Tibial nerve (tissue), 4 donors: ENCODE measurements around the gene DRC1. TPM values are rescaled to one million over a fixed set of nuclear protein-coding genes. Genes with fewer than 3 reads are reported as not detected.

ENCODE experiments used
- DNase-seq, 2 donors: peaks; one replicate each; pipeline ENCODE4 v3.0.0-alpha.2; 2019; ENCODE audit warnings: low spot score in 2 of 2
- H3K27ac ChIP-seq, 4 donors: fragments of 200-600 bp; sonication (generic) in 3 of 4; one replicate each; pipeline ENCODE4 v1.5.1; 2017 to 2019; ENCODE audit warnings: mild to moderate bottlenecking in 1 of 4
- H3K27me3 ChIP-seq, 2 donors: fragments of 200-600 bp; sonication (generic) in 1 of 2; one replicate each; pipeline versions ENCODE4 v1.5.1 to v1.6.0; 2017 to 2019
- H3K36me3 ChIP-seq, 3 donors: fragments of 200-600 bp; sonication (generic); one replicate each; pipeline ENCODE4 v1.5.1; 2018 to 2019
- H3K4me1 ChIP-seq, 4 donors: fragments of 200-600 bp; sonication (generic) in 3 of 4; one replicate each; pipeline ENCODE4 v1.5.1; 2017 to 2019
- H3K4me3 ChIP-seq, 4 donors: fragments of 200-600 bp; sonication (generic) in 3 of 4; one replicate each; pipeline ENCODE4 v1.5.1; 2017 to 2019; ENCODE audit warnings: mild to moderate bottlenecking in 1 of 4, moderate library complexity in 1 of 4
- H3K9me3 ChIP-seq, 4 donors: fragments of 200-600 bp; sonication (generic) in 3 of 4; one replicate each; pipeline ENCODE4 v1.5.1; 2017 to 2019
- CTCF ChIP-seq, 5 experiments: fragments of 200-600 bp in 3 of 5; fragments of 450-650 bp in 2 of 5; sonication (generic) in 3 of 5; IDR thresholded peaks; one replicate each; pipeline ENCODE4 v1.5.1; 2016 to 2019; ENCODE audit warnings: antibody characterized with exemption in 5 of 5, mild to moderate bottlenecking in 3 of 5, moderate library complexity in 2 of 5
- EP300 ChIP-seq, 2 donors: sonication (generic); formaldehyde crosslinking; IDR thresholded peaks; one replicate each; pipeline ENCODE4 v1.6.1; 2017; ENCODE audit warnings: antibody characterized with exemption in 2 of 2, mild to moderate bottlenecking in 1 of 2
- POLR2A ChIP-seq, 2 donors: fragments of 450-650 bp; IDR thresholded peaks; one replicate each; pipeline ENCODE4 v1.6.1; 2017; ENCODE audit warnings: antibody characterized with exemption in 2 of 2, mild to moderate bottlenecking in 2 of 2, moderate library complexity in 2 of 2
- WGBS, 2 donors: methylation state at CpG; one replicate each; pipeline ENCODE4 v1.1.5; 2018; 5-methylcytosine and 5-hydroxymethylcytosine counted together
- total RNA-seq, 4 donors: library from RNA; depleted of rRNA; stranded (reverse); fragments of >200 nt; gene quantifications; one replicate each; pipeline ENCODE4 v1.1.0, GENCODE V29; 2016

The DRC1 gene
- total RNA-seq, 4 donors from 2014 or later: 0.22 to 5.7 (median 1.7) TPM

DNA sequence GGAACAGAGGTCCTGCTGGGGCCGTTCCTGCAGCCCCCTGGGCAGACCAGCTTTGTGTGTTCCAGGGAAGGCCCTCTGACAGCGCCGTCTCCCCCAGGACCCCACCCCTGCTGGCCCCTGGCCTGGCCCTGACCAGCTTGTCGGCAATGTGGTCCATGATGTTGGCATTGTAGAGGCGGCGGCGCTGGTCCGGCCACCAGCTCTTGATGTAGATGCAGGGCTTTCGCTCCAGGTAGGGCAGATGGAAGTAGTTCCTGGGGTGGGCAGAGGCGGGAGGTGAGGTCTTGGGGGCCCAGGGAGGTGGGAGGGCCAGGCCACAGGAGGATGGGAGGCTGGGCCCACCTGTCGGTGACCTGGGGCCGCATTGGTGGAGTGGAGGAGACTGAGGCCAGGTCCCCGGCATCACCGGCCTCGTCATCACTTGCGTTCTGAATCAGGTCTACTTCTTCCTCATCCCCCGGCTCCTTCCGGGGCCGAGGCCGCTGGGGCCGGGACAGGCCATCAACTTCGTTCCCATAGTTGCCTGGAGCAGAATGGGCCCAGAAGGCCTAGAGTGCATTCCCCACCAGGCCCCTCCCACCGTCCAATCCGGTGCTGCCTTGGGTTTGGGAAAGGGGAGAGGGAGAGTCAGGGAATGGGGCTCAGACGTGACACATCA, 77.5 kb downstream of the DRC1 start:
- H3K4me3 ChIP-seq: no peak overlapping the region
- DNase-seq: no peak
- H3K4me1 ChIP-seq: peaks cover 0 to 10% (median 0%) of the 10 kb centered on the region in 4 donors
- no peaks in the 10 kb centered on the region for H3K9me3 ChIP-seq
- WGBS, 2 donors: 91 to 93% methylated on average over 25 of the region's 25 CpGs
- H3K27ac ChIP-seq: no peak overlapping the region
- H3K27me3 ChIP-seq: no peaks in the 10 kb centered on the region
- no peaks in the 10 kb centered on the region for H3K36me3 ChIP-seq
- no peak for TF ChIP-seq EP300 (IDR thresholded peaks at IDR 0.05)
- no peak for TF ChIP-seq POLR2A (IDR thresholded peaks at IDR 0.05)
- no peak for TF ChIP-seq CTCF (IDR thresholded peaks at IDR 0.05)

- H3K9me3 ChIP-seq: no peaks in the 10 kb centered on the region
- no peak overlapping the region for H3K27ac ChIP-seq
- no peaks in the 10 kb centered on the region for H3K27me3 ChIP-seq
- WGBS, 2 donors: 85 to 93% methylated on average over 16 to 20 of the region's 21 CpGs
- peaks cover 0 to 10% (median 0%) of the 10 kb centered on the region in 4 donors for H3K4me1 ChIP-seq
- no peak for DNase-seq
- no peak overlapping the region for H3K4me3 ChIP-seq
- no peaks in the 10 kb centered on the region for H3K36me3 ChIP-seq
- TF ChIP-seq EP300 (IDR thresholded peaks at IDR 0.05) (no peak), CTCF (IDR thresholded peaks at IDR 0.05) (no peak), POLR2A (IDR thresholded peaks at IDR 0.05) (no peak)
These were observed 78.3 kb downstream of the DRC1 start for GRCh38 chr2:26479789-26480565.

GRCh38 chr2:26480566-26481423, 79.1 kb downstream of the DRC1 start:
- Histone ChIP-seq H3K27ac (no peak overlapping the region), H3K27me3 (no peaks in the 10 kb centered on the region), H3K4me3 (no peak overlapping the region), H3K36me3 (no peaks in the 10 kb centered on the region), H3K9me3 (no peaks in the 10 kb centered on the region), H3K4me1 (peaks cover 0 to 10% (median 0%) of the 10 kb centered on the region in 4 donors)
- WGBS, 2 donors: 74 to 79% methylated on average over 10 to 18 of the region's 18 CpGs
- TF ChIP-seq CTCF (IDR thresholded peaks at IDR 0.05): no peak
- TF ChIP-seq EP300 (IDR thresholded peaks at IDR 0.05): no peak
- TF ChIP-seq POLR2A (IDR thresholded peaks at IDR 0.05): no peak
- no peak for DNase-seq

DNA sequence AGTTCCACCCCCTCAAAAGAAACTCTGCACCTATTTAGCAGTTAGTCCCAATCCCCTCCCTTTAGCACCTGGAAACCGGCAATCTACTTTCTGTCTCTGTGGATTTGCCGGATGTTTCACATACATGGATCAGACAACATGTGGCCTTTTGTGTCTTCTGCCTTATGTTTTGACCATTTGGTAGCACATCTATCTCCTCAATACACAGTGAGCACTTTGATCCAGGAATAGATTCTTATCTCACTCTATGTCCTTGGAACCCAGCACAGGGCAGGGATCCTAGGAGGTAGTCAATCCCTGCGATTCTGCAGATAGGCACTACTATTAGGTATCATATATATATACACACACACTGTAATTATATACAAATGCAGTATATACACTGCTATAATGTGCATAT, 80.0 kb downstream of the DRC1 start:
- H3K9me3 ChIP-seq: no peaks in the 10 kb centered on the region
- TF ChIP-seq POLR2A (IDR thresholded peaks at IDR 0.05): no peak
- TF ChIP-seq CTCF (IDR thresholded peaks at IDR 0.05): no peak
- no peak for TF ChIP-seq EP300 (IDR thresholded peaks at IDR 0.05)
- WGBS, 2 donors: 86 to 89% methylated on average over 3 of the region's 3 CpGs
- no peaks in the 10 kb centered on the region for H3K27me3 ChIP-seq
- no peak overlapping the region for H3K4me3 ChIP-seq
- H3K4me1 ChIP-seq: peaks cover 0 to 10% (median 0%) of the 10 kb centered on the region in 4 donors
- H3K27ac ChIP-seq: no peak overlapping the region
- no peak for DNase-seq
- no peaks in the 10 kb centered on the region for H3K36me3 ChIP-seq
